ENCODE data around the gene OSBPL3.

DNA sequence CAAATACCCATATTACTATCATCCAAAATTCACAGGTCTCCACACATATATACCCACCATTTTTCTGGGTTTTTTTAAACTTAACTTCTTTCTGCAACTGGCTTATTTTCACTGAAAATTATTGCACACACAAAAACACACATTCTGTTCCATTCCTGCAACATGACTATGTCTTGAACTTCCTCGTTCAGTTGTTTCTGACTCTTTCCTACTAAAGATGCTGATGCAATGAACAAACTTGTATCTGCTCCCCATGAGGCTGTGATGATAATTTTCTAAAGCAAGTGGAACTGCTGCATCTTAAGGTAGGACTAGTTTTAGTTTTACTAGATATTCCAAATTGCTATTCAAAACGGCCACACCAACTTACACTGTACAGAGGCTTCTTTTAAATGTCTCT lies 77.7 kb downstream of the OSBPL3 start:
- TF ChIP-seq, protein P1, sequence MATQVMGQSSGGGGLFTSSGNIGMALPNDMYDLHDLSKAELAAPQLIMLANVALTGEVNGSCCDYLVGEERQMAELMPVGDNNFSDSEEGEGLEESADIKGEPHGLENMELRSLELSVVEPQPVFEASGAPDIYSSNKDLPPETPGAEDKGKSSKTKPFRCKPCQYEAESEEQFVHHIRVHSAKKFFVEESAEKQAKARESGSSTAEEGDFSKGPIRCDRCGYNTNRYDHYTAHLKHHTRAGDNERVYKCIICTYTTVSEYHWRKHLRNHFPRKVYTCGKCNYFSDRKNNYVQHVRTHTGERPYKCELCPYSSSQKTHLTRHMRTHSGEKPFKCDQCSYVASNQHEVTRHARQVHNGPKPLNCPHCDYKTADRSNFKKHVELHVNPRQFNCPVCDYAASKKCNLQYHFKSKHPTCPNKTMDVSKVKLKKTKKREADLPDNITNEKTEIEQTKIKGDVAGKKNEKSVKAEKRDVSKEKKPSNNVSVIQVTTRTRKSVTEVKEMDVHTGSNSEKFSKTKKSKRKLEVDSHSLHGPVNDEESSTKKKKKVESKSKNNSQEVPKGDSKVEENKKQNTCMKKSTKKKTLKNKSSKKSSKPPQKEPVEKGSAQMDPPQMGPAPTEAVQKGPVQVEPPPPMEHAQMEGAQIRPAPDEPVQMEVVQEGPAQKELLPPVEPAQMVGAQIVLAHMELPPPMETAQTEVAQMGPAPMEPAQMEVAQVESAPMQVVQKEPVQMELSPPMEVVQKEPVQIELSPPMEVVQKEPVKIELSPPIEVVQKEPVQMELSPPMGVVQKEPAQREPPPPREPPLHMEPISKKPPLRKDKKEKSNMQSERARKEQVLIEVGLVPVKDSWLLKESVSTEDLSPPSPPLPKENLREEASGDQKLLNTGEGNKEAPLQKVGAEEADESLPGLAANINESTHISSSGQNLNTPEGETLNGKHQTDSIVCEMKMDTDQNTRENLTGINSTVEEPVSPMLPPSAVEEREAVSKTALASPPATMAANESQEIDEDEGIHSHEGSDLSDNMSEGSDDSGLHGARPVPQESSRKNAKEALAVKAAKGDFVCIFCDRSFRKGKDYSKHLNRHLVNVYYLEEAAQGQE (IDR thresholded peaks at IDR 0.05) = no peak
- TF ChIP-seq, protein P2, sequence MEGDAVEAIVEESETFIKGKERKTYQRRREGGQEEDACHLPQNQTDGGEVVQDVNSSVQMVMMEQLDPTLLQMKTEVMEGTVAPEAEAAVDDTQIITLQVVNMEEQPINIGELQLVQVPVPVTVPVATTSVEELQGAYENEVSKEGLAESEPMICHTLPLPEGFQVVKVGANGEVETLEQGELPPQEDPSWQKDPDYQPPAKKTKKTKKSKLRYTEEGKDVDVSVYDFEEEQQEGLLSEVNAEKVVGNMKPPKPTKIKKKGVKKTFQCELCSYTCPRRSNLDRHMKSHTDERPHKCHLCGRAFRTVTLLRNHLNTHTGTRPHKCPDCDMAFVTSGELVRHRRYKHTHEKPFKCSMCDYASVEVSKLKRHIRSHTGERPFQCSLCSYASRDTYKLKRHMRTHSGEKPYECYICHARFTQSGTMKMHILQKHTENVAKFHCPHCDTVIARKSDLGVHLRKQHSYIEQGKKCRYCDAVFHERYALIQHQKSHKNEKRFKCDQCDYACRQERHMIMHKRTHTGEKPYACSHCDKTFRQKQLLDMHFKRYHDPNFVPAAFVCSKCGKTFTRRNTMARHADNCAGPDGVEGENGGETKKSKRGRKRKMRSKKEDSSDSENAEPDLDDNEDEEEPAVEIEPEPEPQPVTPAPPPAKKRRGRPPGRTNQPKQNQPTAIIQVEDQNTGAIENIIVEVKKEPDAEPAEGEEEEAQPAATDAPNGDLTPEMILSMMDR (IDR thresholded peaks at IDR 0.05; ENCODE audit: low read depth, low read length, missing input control) = no peak
- TF ChIP-seq SP1 (IDR thresholded peaks at IDR 0.05) (no peak), RAD21 (IDR thresholded peaks at IDR 0.05) (no peak), TAF1 (conservative IDR thresholded peaks at IDR 0.05) (no peak), JUND (IDR thresholded peaks at IDR 0.05) (no peak), YY1 (IDR thresholded peaks at IDR 0.05) (no peak), FOXA1 (IDR thresholded peaks at IDR 0.05) (no peak), FOXA2 (IDR thresholded peaks at IDR 0.05) (no peak), RXRA (IDR thresholded peaks at IDR 0.05) (no peak)
- TF ChIP-seq, protein P3, sequence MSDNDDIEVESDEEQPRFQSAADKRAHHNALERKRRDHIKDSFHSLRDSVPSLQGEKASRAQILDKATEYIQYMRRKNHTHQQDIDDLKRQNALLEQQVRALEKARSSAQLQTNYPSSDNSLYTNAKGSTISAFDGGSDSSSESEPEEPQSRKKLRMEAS (IDR thresholded peaks at IDR 0.05) = no peak
- TF ChIP-seq, protein P4, sequence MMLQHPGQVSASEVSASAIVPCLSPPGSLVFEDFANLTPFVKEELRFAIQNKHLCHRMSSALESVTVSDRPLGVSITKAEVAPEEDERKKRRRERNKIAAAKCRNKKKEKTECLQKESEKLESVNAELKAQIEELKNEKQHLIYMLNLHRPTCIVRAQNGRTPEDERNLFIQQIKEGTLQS (IDR thresholded peaks at IDR 0.05) = no peak

All from liver (tissue), 3 donors.